Spleen (tissue), 11 donors: Measurements from ENCODE around the gene MMP25. TPM values are rescaled to one million over a fixed set of nuclear protein-coding genes. Genes with fewer than 3 reads are reported as not detected.

Source experiments
- DNase-seq: peaks from one replicate; pipeline ENCODE4 v3.0.0-alpha.2; 2020
- H3K27ac ChIP-seq, 8 donors: fragments of 200-600 bp; sonication (generic) in 7 of 8; 1 replicate in 4 of 8; 2 replicates in 4 of 8; pipeline versions ENCODE4 v1.5.0 to v1.8.0; 2016 to 2021; ENCODE audit warnings: inconsistent platforms in 4 of 8, mild to moderate bottlenecking in 4 of 8, moderate library complexity in 1 of 8
- H3K27me3 ChIP-seq, 7 donors: fragments of 200-600 bp; sonication (generic) in 6 of 7; replicated peaks in 1 of 7; 1 replicate in 4 of 7; 2 replicates in 3 of 7; pipeline versions ENCODE4 v1.5.0 to v1.8.0; 2016 to 2021; ENCODE audit warnings: inconsistent platforms in 3 of 7, mild to moderate bottlenecking in 1 of 7
- H3K36me3 ChIP-seq, 6 donors: fragments of 200-600 bp; sonication (generic) in 5 of 6; 1 replicate in 4 of 6; 2 replicates in 2 of 6; pipeline versions ENCODE4 v1.5.0 to v1.8.0; 2016 to 2021; ENCODE audit warnings: inconsistent platforms in 2 of 6
- H3K4me1 ChIP-seq, 6 donors: fragments of 200-600 bp; sonication (generic) in 5 of 6; 1 replicate in 3 of 6; 2 replicates in 3 of 6; pipeline versions ENCODE4 v1.5.0 to v1.8.0; 2016 to 2021; ENCODE audit warnings: inconsistent platforms in 3 of 6
- H3K4me3 ChIP-seq, 8 donors: fragments of 200-600 bp; sonication (generic) in 7 of 8; 1 replicate in 4 of 8; 2 replicates in 4 of 8; pipeline versions ENCODE4 v1.5.0 to v1.8.0; 2016 to 2021; ENCODE audit warnings: inconsistent platforms in 4 of 8, mild to moderate bottlenecking in 4 of 8, moderate library complexity in 2 of 8
- H3K9me3 ChIP-seq, 8 donors: fragments of 200-600 bp; sonication (generic) in 7 of 8; 1 replicate in 4 of 8; 2 replicates in 4 of 8; pipeline versions ENCODE4 v1.5.0 to v1.8.0; 2016 to 2021; ENCODE audit warnings: inconsistent platforms in 4 of 8
- CTCF ChIP-seq, 11 experiments: fragments of 200-600 bp in 7 of 11; fragments of 450-650 bp in 4 of 11; sonication (generic) in 4 of 11; IDR thresholded peaks in 8 of 11; conservative IDR thresholded peaks in 3 of 11; 1 replicate in 7 of 11; 2 replicates in 4 of 11; pipeline versions ENCODE4 v1.4.0 to v1.8.0; 2016 to 2021; ENCODE audit warnings: antibody characterized with exemption in 11 of 11, inconsistent platforms in 4 of 11, mild to moderate bottlenecking in 1 of 11
- POLR2A ChIP-seq, 3 donors: fragments of 450-650 bp; IDR thresholded peaks; one replicate each; pipeline ENCODE4 v1.5.1; 2017; ENCODE audit warnings: antibody characterized with exemption in 3 of 3, mild to moderate bottlenecking in 1 of 3
- POLR2AphosphoS5 ChIP-seq, 3 donors: sonication (generic); formaldehyde crosslinking; IDR thresholded peaks; one replicate each; pipeline ENCODE4 v1.5.1; 2017; ENCODE audit warnings: antibody characterized with exemption in 3 of 3
- WGBS, 5 donors: extraction: QIAGEN DNeasy Blood & Tissue Kit in 3 of 5; methylation state at CpG; one replicate each; pipeline versions ENCODE4 v1.1.5 to v1.1.7; 2013 to 2018; 5-methylcytosine and 5-hydroxymethylcytosine counted together
- intact Hi-C: fragments of 100-400 bp; cut with DNase I; formaldehyde crosslinking; loops from one replicate; pipeline ENCODE4 v1.15.0; 2023; ENCODE audit warnings: low total_unique reads
- polyA plus RNA-seq, 3 donors: library from polyadenylated mRNA; stranded (reverse); fragments of 200-250 nt; gene quantifications; one replicate each; pipeline ENCODE4 v1.2.1, GENCODE V29; 2013
- total RNA-seq, 7 donors: library from RNA; depleted of rRNA in 3 of 7; stranded (reverse); fragments of >200 nt in 3 of 7; fragmentation: NEBNext Ultra II Directional in 4 of 7; extraction: Animal tissue kit (Norgen Biotek cat#: 25700) in 4 of 7; gene quantifications; one replicate each; pipeline versions ENCODE4 v1.1.0 to v1.2.1, GENCODE V29; 2016 to 2021
- donor health status: healthy with polysubstance abuse.
- donor health status: DM: no; HTN: no; CAD: no; lungs with moderate emphysema.
- donor health status: DM: no; HTN: no; CAD: no.
- donor health status: Bipolar disorder and iron deficiency.
- donor health status: healthy.
- donor health status: DM: no; HTN: no; CAD: no.
- donor health status: DM: yes; HTN: yes; CAD: no.

The MMP25 gene
- total and polyA plus RNA-seq, 10 donors = 2.7 to 282 (median 65.6) TPM

- 84 to 93% (median 89%) methylated on average over 6 of the region's 6 CpGs for WGBS, 5 donors
- no peaks in the 10 kb centered on the region for H3K9me3 ChIP-seq
- H3K4me1 ChIP-seq = peaks cover 13 to 90% (median 49%) of the 10 kb centered on the region in 6 donors
- intact Hi-C loops = no loop called here
- H3K4me3 ChIP-seq = no peak overlapping the region
- H3K36me3 ChIP-seq = peaks cover 0 to 19% (median 0%) of the 10 kb centered on the region in 6 donors
- H3K27me3 ChIP-seq = no peaks in the 10 kb centered on the region
- no peak for DNase-seq
- TF ChIP-seq POLR2A (IDR thresholded peaks at IDR 0.05) (no peak), CTCF (IDR thresholded peaks at IDR 0.05 in 8 of 11, conservative IDR thresholded peaks at IDR 0.05 in 3 of 11) (no peak), POLR2AphosphoS5 (IDR thresholded peaks at IDR 0.05) (no peak)
- H3K27ac ChIP-seq = peak overlapping the region in 3 of 8 donors; percentile 37 to 92 (median 51)
Observed at GRCh38 chr16:3062553-3062952, 16.2 kb downstream of the MMP25 start.

GRCh38 chr16:3063625-3064386, 17.4 kb downstream of the MMP25 start:
- Histone ChIP-seq H3K27ac (peak overlapping the region in 6 of 8 donors; percentile 79 to 87 (median 84)), H3K36me3 (peaks cover 0 to 19% (median 0%) of the 10 kb centered on the region in 6 donors)
- intact Hi-C loops = no loop called here

GRCh38 chr16:3065069-3065741, 18.8 kb downstream of the MMP25 start, which contains the start of gene IL32:
Gene IL32 (plus strand): TSS chr16:3065640. CDS start chr16:3065812, 172 bp downstream.
- Histone ChIP-seq H3K4me3 (peak within 1 kb of the TSS; percentile 41 to 79 (median 58)), H3K4me1 (peaks cover 8 to 88% (median 42%) of the 10 kb centered on the region in 6 donors), H3K9me3 (no peaks in the 10 kb centered on the region), H3K36me3 (peaks cover 0 to 30% (median 2%) of the 10 kb centered on the region in 6 donors), H3K27ac (peak within 1 kb of the TSS; percentile 79 to 87 (median 84)), H3K27me3 (no peaks in the 10 kb centered on the region)
- WGBS, 5 donors = 41 to 60% (median 50%) methylated on average over 13 of the region's 13 CpGs
- TF ChIP-seq CTCF (IDR thresholded peaks at IDR 0.05 in 8 of 11, conservative IDR thresholded peaks at IDR 0.05 in 3 of 11) (no peak), POLR2A (IDR thresholded peaks at IDR 0.05) (no peak), POLR2AphosphoS5 (IDR thresholded peaks at IDR 0.05) (peak; percentile 30 to 81 (median 77))
- intact Hi-C loops = no loop called here
- no peak for DNase-seq

More at GRCh38 chr16:3063625-3064386, 17.4 kb downstream of the MMP25 start:
- H3K4me3 ChIP-seq = no peak overlapping the region
- no peaks in the 10 kb centered on the region for H3K27me3 ChIP-seq
- 92 to 97% (median 94%) methylated on average over 8 of the region's 8 CpGs for WGBS, 5 donors
- peaks cover 12 to 90% (median 45%) of the 10 kb centered on the region in 6 donors for H3K4me1 ChIP-seq
- TF ChIP-seq POLR2A (IDR thresholded peaks at IDR 0.05) (no peak), POLR2AphosphoS5 (IDR thresholded peaks at IDR 0.05) (no peak), CTCF (IDR thresholded peaks at IDR 0.05 in 8 of 11, conservative IDR thresholded peaks at IDR 0.05 in 3 of 11) (no peak)
- H3K9me3 ChIP-seq = no peaks in the 10 kb centered on the region
- no peak for DNase-seq
